ENCODE measurements around the gene ARID3B.
"Not testable (repeated sequence)": the region's sequence is repeated elsewhere in the genome, so short reads cannot be mapped to it uniquely, and the experiment has no call there.

Gene ARID3B

DNA sequence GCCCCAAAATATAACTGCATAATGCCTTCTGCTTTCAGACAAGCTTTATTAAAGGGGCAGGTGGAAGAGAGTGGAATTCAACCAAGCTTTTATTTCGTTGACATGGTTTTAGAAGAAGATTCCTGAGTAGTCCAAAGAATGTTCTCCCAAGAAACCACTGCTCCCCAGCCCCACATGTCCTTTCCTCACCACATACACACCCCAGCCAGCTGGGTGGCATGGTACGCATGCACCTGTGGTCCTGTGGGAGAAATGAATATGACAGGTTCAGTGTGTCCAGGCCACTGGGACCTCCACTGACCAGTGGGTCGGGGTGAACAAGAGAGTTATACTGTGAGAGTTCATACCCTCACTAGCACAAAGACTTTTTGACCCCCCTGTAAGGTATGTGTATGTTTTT, 30.2 kb downstream of the ARID3B start:
- no peak for DNase-seq (ENCODE audit: low spot score)

GRCh38 chr15:74573987-74574386, 33.0 kb downstream of the ARID3B start:
- DNase-seq (ENCODE audit: low spot score): peak; percentile 53

- DNase-seq (ENCODE audit: low spot score): no peak
Observed at GRCh38 chr15:74578496-74578994, 37.5 kb downstream of the ARID3B start.

DNA sequence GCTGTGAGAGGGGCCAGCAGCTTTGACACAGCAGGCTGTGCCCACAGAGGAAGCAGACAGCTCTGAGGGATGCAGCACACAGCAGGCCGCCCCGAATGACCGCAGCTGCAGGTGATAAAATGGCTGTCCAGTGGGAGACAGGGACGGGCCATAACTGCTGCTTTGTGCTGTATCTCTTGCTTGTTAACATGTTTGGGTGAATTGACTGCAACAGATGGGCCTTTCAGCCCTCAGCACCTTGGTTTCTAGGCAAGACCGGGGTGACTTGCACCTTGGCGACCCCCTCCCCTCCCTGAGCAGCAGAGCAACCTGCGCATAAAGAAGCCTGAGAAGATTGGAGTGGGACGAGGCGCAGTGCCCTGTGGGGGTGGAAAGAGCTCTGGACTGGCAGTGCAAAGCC, 38.0 kb downstream of the ARID3B start:
- DNase-seq (ENCODE audit: low spot score): no peak

- no peak for DNase-seq (ENCODE audit: low spot score)
Observed at GRCh38 chr15:74580538-74581350, 39.7 kb downstream of the ARID3B start.

DNA sequence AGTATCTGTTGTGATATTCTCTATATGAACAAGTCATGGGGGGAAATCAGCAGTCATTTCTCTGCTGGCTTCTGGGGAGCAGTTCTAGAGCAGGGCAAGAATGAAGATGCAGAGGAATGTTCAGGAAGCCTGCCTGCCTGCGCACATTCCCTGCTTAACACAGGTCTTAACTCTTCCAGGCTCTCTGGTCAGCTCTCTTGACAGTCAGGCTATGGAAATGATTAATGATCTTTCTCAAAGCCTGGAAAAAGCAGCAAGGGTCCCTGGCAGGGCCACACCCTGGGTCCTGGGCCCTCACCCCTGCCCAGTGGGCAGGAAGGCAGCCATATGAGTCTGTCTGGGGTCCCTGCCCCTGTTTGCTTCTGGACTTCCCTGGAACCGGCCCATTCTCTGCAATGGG, 43.2 kb downstream of the ARID3B start:
- no peak for DNase-seq (ENCODE audit: low spot score)

- DNase-seq (ENCODE audit: low spot score): no peak
Observed at GRCh38 chr15:74584779-74585178, 43.8 kb downstream of the ARID3B start.

- DNase-seq (ENCODE audit: low spot score): no peak
Observed at GRCh38 chr15:74585191-74585590, 44.2 kb downstream of the ARID3B start.

- DNase-seq (ENCODE audit: low spot score): no peak
Observed at GRCh38 chr15:74585857-74586256, 44.8 kb downstream of the ARID3B start.

DNA sequence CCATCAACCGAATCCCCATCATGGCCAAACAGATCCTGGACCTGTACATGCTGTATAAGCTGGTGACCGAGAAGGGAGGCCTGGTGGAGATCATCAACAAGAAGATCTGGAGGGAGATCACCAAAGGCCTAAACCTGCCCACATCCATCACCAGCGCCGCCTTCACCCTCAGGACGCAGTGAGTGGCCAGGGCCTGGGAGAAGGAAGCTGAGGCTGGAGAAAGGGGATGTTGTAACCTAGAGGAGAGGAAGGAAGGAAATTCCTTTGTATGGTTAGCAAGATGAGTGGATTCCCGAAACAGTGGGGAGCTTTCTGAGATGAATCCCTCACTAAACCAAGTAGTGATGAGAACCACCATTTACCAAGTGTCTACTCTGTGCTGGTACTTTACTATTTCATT, 48.8 kb downstream of the ARID3B start:
- DNase-seq (ENCODE audit: low spot score): no peak

DNA sequence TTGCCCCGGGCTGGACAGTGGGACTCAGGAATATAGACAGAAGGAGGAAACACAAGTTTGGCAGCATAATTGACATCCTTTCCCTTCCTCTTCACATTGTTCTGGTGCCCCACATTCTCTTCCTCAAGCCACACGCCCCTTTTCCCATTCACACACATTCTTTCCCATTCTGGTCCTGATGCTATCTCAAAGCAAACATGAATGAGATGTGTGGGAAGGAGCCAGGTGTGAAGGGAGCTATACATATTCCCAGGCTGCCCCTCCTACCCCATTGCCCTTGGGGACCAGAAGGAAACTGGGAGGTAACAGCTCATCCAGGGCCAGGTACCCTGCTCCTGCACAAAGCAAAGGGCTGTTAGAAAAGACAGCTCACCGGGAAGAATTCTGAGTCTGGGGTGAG, 51.2 kb downstream of the ARID3B start:
- DNase-seq (ENCODE audit: low spot score): no peak

- DNase-seq (ENCODE audit: low spot score): no peak
Observed at GRCh38 chr15:74593122-74593521, 52.1 kb downstream of the ARID3B start.

GRCh38 chr15:74594455-74594854, 53.4 kb downstream of the ARID3B start:
- DNase-seq (ENCODE audit: low spot score): no peak

- no peak for DNase-seq (ENCODE audit: low spot score)
Observed at GRCh38 chr15:74595271-74595670, 54.3 kb downstream of the ARID3B start.

- not testable (repeated sequence) for DNase-seq (ENCODE audit: low spot score)
Observed at GRCh38 chr15:74596736-74597135, 55.7 kb downstream of the ARID3B start.

DNA sequence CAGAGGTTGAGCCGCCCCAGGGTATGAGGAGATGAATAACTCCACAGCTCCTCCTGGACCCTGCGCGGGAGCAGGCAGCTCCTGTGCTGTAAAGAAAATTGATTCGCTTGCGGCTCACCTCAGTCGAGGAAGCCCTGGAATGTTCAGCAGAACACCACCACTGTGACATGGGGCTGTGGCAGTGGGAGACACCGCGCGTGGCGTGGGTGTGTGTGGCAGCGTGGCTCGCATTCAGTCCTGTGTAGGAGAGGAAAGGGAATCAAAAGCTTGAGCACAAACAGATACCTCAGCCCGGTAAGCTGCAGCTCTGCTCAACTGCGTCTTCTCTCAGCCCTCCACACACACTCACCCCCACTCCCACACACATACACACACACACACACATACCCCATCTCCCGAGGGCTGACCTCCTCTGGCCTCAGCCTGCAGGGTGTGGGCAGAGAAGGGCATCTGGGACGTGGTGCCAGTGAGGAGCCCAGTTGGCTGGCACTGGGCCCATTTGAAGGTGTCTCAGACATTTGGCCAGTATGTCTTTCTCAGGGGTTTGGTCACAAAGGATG, 56.2 kb downstream of the ARID3B start:
- DNase-seq (ENCODE audit: low spot score): not testable (repeated sequence)

- DNase-seq (ENCODE audit: low spot score): peak; percentile 88
Observed at GRCh38 chr15:74598126-74598842, 57.3 kb downstream of the ARID3B start.

DNA sequence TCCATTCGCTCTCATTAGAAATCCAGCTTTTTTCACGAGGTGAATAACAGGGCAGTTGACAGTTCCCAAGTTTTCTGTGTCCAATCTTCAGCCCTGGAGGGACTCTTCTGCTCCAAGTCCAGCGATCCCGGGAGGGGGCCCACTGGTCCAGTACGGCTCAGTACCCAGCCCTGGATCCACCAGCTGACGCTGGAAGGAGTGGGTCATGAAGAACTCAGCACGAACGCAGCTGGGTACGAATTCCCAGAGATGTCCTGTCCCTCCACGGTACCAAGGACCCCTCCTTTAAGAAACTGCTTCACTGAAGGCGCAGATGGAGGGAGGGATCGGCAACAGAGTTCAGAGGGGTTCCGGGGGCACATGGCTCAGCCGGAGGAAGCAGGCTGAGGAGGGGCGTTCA, 58.1 kb downstream of the ARID3B start:
- DNase-seq (ENCODE audit: low spot score): no peak

- DNase-seq (ENCODE audit: low spot score): no peak
Observed at GRCh38 chr15:74603026-74603788, 62.2 kb downstream of the ARID3B start.

GRCh38 chr15:74603789-74604705, 63.0 kb downstream of the ARID3B start:
- DNase-seq (ENCODE audit: low spot score): no peak

Measured in kidney tubule cell (primary cell).